KMS-11 (cell line): ENCODE measurements around the gene SLC6A6.

ENCODE experiments used
- H2AFZ ChIP-seq: fragments of 200-600 bp; sonication (generic); 2 replicates; pipeline ENCODE4 v1.6.1; 2016; ENCODE audit warnings: antibody characterized with exemption, mixed run types, low read depth
- H3K27ac ChIP-seq: fragments of 200-600 bp; sonication (generic); 2 replicates; pipeline ENCODE4 v1.6.1; 2016; ENCODE audit warnings: mild to moderate bottlenecking, mixed run types
- H3K27me3 ChIP-seq: fragments of 200-600 bp; sonication (generic); 2 replicates; pipeline ENCODE4 v1.6.1; 2017; ENCODE audit warnings: mild to moderate bottlenecking, low read depth, mixed run types, moderate library complexity; ENCODE audit not compliant: insufficient read depth
- H3K36me3 ChIP-seq: fragments of 200-600 bp; sonication (generic); 2 replicates; pipeline ENCODE4 v1.6.1; 2017; ENCODE audit warnings: mild to moderate bottlenecking, mixed run types; ENCODE audit not compliant: insufficient read depth
- H3K4me1 ChIP-seq: fragments of 200-600 bp; sonication (generic); 2 replicates; pipeline ENCODE4 v1.6.1; 2016; ENCODE audit warnings: mild to moderate bottlenecking, low read depth, mixed run types; ENCODE audit not compliant: poor library complexity, severe bottlenecking
- H3K4me2 ChIP-seq: fragments of 200-600 bp; sonication (generic); 2 replicates; pipeline ENCODE4 v1.7.0; 2016; ENCODE audit warnings: mild to moderate bottlenecking, mixed run types
- H3K4me3 ChIP-seq: fragments of 200-600 bp; sonication (generic); IDR thresholded peaks from 2 replicates; pipeline ENCODE4 v1.6.1; 2017; ENCODE audit warnings: low read depth, low read length, mixed read lengths; ENCODE audit not compliant: insufficient read depth
- H3K79me2 ChIP-seq: fragments of 200-600 bp; sonication (generic); 2 replicates; pipeline ENCODE4 v1.6.1; 2016; ENCODE audit warnings: low read depth, mixed run types; ENCODE audit not compliant: insufficient read depth
- H3K9ac ChIP-seq: fragments of 200-600 bp; sonication (generic); 2 replicates; pipeline ENCODE4 v1.6.1; 2016; ENCODE audit warnings: mild to moderate bottlenecking, mixed run types
- H4K20me1 ChIP-seq: fragments of 200-600 bp; sonication (generic); 2 replicates; pipeline ENCODE4 v1.6.1; 2016; ENCODE audit warnings: mild to moderate bottlenecking, mixed run types; ENCODE audit not compliant: insufficient read depth
- TF ChIP-seq, protein P1 (sequence below): fragments of 200-600 bp; sonication (generic); conservative IDR thresholded peaks from 2 replicates; pipeline ENCODE4 v1.6.1; 2017; ENCODE audit warnings: low read depth, mild to moderate bottlenecking, antibody characterized with exemption, low read length, moderate library complexity, mixed read lengths

Gene SLC6A6

DNA sequence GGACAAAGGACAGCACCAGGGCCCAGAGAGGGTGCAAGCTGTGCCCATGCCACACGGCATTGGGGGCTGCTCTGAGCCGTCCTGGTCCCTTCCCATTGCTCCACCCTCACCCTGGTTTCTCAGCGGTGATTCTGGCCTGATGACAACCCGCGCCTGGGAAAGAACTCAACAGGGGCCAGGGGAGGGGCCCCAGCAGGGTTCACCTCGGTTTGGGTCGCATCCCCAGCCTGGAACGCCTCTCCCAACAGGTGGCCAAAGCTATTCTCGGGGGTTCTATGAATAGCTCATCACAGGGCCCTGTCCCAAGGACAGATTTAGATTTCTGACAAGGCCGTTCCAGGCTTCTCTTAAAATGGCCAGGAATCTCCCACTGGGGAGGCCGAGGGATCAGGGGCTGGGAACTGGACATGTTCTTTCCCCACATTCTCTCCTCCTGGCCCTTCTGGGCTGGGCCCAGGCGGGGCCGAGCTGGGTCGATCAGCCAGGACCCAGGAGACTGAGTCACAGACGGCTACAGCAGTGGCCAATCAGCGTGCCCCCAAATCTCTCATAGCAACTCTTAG is 119.8 kb downstream of the SLC6A6 start:
- Histone ChIP-seq H3K4me1 (no peaks in the 10 kb centered on the region), H3K27me3 (no peaks in the 10 kb centered on the region), H3K4me2 (no peak overlapping the region), H3K79me2 (no peaks in the 10 kb centered on the region), H3K36me3 (no peaks in the 10 kb centered on the region), H3K27ac (no peak overlapping the region), H4K20me1 (no peaks in the 10 kb centered on the region), H3K4me3 (no peak overlapping the region), H3K9ac (no peak overlapping the region), H2AFZ (no peak overlapping the region)
- TF ChIP-seq, protein P1, sequence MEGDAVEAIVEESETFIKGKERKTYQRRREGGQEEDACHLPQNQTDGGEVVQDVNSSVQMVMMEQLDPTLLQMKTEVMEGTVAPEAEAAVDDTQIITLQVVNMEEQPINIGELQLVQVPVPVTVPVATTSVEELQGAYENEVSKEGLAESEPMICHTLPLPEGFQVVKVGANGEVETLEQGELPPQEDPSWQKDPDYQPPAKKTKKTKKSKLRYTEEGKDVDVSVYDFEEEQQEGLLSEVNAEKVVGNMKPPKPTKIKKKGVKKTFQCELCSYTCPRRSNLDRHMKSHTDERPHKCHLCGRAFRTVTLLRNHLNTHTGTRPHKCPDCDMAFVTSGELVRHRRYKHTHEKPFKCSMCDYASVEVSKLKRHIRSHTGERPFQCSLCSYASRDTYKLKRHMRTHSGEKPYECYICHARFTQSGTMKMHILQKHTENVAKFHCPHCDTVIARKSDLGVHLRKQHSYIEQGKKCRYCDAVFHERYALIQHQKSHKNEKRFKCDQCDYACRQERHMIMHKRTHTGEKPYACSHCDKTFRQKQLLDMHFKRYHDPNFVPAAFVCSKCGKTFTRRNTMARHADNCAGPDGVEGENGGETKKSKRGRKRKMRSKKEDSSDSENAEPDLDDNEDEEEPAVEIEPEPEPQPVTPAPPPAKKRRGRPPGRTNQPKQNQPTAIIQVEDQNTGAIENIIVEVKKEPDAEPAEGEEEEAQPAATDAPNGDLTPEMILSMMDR = no peak

DNA sequence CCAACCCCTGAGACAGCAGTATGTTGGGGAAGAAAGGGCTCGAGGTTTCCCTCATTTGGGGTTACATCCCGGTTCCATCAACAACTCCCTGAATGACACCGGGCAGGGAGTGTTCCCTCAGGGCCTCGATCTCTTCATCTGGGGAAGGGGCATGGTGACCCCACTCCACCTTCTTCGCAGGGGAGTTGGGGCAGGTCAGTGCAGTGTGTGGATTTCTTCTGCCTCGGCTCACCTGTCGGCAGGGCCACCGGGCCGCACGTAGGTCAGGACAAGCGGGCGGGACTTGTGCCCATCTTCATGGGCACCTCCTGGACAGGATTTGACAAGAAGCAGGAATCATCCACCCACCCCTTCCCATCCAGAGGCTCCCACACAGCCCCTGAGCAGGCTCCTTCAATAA is 120.4 kb downstream of the SLC6A6 start:
- Histone ChIP-seq H3K9ac (no peak overlapping the region), H3K4me1 (no peaks in the 10 kb centered on the region), H4K20me1 (no peaks in the 10 kb centered on the region), H3K27me3 (no peaks in the 10 kb centered on the region), H3K27ac (no peak overlapping the region), H3K4me2 (no peak overlapping the region), H3K79me2 (no peaks in the 10 kb centered on the region), H3K4me3 (no peak overlapping the region), H2AFZ (no peak overlapping the region), H3K36me3 (no peaks in the 10 kb centered on the region)
- TF ChIP-seq, protein P1 = no peak

DNA sequence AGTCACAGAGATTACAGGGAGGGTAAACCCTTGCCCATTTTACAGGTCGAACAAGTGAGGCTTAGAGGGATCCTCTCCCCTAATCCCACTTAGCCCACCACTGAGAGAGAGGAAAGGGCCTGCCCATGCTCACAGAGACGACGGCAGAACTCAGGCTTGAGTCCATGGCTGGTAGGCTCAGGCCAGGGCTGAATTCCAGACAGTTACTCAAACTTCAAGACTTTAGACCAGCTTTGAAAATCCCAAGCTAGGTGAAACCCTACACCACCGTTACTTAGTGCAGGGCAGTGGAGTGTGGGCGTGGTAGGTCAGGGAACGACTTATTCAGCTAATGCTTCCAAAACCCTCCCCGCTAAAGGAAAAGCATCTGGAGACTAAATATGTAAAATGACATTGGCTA is 121.4 kb downstream of the SLC6A6 start:
- H3K4me1 ChIP-seq = no peaks in the 10 kb centered on the region
- no peaks in the 10 kb centered on the region for H3K36me3 ChIP-seq
- no peak overlapping the region for H3K4me2 ChIP-seq
- TF ChIP-seq, protein P1 = no peak
- H3K79me2 ChIP-seq = no peaks in the 10 kb centered on the region
- no peak overlapping the region for H3K9ac ChIP-seq
- no peak overlapping the region for H2AFZ ChIP-seq
- H3K27ac ChIP-seq = no peak overlapping the region
- H3K4me3 ChIP-seq = no peak overlapping the region
- no peaks in the 10 kb centered on the region for H4K20me1 ChIP-seq
- H3K27me3 ChIP-seq = no peaks in the 10 kb centered on the region

DNA sequence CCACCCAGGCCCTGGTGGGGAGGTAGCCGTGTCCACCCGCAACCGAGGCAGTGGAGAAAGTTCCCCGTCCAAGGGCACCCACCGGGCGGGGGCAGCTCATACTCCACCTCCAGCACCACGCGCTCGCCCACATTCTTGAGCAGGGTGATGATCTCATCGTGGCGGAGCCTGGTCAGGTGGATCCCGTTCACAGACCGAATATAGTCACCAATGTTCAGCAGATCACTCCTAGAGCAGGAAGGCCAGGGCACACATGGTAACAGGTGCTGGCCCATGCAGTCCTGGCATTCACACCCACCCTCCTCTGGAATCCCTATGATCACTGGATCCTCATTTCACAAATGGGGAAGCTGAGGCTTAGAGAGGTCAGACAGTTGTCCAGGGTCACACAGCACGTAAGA is 121.9 kb downstream of the SLC6A6 start:
- no peak overlapping the region for H3K9ac ChIP-seq
- H3K4me1 ChIP-seq = no peaks in the 10 kb centered on the region
- no peak overlapping the region for H2AFZ ChIP-seq
- no peaks in the 10 kb centered on the region for H3K27me3 ChIP-seq
- H3K36me3 ChIP-seq = no peaks in the 10 kb centered on the region
- no peak overlapping the region for H3K27ac ChIP-seq
- no peaks in the 10 kb centered on the region for H4K20me1 ChIP-seq
- TF ChIP-seq, protein P1 = no peak
- no peak overlapping the region for H3K4me2 ChIP-seq
- no peak overlapping the region for H3K4me3 ChIP-seq
- no peaks in the 10 kb centered on the region for H3K79me2 ChIP-seq
